CD4-positive, alpha-beta T cell treated with Interleukin-6 at 100 ng/mL for 8 hours (primary cell): Measurements from ENCODE around the gene TRPM4.
A peak's percentile ranks its signal among the peaks of the same experiment; 100 is the strongest.
"Not testable (repeated sequence)": the region's sequence is repeated elsewhere in the genome, so short reads cannot be mapped to it uniquely, and the experiment has no call there.

Experiments used
- DNase-seq: peaks from one replicate; pipeline ENCODE4 v3.0.0-alpha.2; 2020; ENCODE audit warnings: mixed read lengths, low spot score

TRPM4 gene

DNA sequence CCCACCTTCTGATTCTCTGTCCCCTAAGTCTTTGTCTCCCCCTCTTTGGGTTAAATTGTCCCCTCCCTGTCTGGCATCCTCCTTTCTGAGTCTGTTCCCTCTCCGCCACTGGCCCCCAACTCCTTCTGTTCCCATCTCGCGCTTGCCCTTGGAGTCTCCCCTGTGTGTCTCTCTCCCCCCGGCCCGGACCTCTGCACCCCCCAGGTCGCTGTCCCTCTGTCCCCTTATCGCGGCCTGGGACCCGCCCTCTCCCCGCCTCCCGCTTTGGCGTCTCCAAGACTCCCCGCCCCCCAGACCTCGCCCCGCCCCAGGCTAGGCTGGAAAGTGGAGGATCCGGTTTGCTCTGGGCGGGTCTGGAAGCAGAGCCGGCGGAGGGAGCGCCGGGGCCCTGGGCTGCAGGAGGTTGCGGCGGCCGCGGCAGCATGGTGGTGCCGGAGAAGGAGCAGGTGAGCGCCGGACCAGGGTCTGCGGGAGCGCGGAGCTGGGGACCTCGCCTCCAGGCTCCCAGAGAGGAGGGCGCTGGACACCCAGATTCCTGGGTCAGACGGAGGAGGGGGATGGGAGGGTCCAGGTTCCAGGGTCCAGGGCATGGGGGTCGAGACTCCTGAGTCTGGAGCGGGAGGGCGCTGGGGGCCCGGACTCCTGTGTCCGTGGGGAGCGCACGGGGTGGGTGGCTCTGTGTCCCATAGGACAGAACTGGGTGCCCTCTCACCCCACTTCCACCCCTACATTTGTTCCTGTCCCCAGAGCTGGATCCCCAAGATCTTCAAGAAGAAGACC lies at the start of gene TRPM4:
TSS of gene TRPM4 (plus strand) at position 348 of the 780 bp plus-strand sequence. CDS start at position 423, 75 bp downstream.
- peak; percentile 16 for DNase-seq

DNA sequence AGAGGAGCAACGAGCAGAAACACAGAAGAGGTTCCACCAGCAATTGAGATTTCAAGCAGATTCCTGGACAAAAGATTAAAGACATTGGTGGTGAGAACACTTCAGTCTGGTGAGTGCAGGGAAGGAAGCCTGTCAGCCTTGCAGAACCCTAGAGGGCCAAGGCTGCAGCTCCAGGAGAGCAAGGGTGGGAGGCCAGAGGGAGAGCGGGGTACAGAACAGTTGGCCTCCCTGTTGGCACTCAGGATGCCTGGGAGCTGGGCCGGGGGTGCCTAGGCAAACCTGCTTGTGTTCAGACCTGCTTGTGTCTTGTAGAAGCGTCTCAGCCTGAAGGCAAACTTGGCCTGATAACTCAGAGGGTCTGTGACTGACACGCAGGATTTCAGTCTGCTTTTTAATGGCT lies 48.5 kb upstream of the TRPM4 start:
- no peak for DNase-seq

DNA sequence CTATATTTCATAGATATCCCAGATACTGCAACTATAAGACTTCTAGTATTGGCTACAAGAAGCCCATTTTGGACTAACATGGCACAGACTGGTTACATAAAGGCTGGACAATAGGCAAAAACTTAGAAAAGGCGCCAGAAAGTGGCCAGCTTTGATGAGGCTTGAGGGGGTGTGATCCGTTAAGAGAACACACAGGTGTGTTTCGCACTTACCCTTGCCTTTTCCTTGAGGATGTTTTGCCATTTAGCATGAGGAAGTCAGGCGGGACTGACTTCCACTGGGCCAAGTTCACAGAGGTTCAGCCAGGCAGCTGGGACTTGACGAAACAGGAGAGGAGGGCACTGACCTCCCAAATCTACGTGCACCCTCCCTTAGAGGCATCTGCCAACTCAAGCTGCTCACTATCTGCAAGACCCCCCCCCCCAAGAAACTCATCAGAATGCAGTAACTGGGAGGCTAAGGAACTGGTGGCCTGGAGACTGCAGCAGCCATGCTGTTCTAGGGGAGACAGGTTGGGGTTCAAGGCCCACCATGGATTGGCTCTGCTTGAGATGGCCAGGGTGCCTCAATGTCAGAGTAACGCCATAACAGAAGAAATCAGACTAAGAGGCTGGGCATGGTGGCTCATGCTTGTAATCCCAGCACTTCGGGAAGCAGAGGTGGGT lies 47.9 kb upstream of the TRPM4 start:
- no peak for DNase-seq

DNA sequence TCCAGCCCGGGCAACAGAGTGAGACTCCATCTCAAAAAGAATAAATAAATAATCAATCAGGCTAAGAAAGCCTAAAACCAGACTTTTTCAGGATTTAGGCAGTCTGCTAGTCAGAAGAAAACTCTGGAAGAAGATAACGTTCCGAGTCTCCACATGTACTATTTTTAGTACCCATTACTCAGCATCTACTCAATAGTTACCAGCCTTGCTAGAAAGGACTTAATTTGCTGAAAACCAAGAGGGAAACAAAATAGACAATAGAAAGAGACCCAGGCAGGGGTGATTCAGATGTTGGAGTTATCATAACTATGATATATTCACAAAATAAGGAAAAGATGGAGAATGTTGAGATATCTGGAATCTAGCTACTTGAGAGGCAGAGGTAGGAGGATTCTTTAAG lies 47.0 kb upstream of the TRPM4 start:
- no peak for DNase-seq

DNA sequence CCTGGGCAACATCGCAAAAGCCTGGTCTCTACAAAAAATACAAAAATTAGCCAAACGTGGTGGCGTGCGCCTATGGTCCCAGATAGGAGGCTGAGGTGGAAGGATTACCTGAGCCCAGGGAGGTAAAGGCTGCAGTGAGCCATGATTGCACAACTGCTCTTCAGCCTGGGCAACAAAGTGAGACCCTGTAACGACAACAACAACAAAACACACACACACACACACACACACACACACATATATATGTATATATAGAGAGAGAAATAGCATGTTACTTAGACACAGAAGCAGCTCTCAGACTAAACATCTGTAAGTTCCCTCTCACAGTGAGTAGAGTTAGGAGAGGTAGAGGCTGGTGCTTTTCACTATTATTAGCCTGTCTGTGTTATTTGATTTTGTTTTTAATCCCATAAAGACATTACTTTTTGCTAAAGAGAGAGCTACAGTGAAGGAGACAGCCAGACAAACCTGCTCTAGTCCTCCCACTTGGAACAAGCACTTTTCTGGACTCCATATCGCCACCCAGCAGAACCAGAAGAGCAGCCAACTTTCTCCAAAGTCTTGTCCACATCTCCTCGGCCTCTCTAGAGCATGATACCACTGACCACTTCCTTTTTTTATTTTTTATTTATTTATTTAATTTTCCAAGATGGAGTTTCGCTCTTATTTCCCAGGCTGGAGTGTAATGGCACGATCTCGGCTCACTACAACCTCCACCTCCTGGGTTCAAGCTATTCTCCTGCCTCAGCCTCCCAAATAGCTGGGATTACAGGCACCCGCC lies 46.2 kb upstream of the TRPM4 start:
- DNase-seq: no peak

DNA sequence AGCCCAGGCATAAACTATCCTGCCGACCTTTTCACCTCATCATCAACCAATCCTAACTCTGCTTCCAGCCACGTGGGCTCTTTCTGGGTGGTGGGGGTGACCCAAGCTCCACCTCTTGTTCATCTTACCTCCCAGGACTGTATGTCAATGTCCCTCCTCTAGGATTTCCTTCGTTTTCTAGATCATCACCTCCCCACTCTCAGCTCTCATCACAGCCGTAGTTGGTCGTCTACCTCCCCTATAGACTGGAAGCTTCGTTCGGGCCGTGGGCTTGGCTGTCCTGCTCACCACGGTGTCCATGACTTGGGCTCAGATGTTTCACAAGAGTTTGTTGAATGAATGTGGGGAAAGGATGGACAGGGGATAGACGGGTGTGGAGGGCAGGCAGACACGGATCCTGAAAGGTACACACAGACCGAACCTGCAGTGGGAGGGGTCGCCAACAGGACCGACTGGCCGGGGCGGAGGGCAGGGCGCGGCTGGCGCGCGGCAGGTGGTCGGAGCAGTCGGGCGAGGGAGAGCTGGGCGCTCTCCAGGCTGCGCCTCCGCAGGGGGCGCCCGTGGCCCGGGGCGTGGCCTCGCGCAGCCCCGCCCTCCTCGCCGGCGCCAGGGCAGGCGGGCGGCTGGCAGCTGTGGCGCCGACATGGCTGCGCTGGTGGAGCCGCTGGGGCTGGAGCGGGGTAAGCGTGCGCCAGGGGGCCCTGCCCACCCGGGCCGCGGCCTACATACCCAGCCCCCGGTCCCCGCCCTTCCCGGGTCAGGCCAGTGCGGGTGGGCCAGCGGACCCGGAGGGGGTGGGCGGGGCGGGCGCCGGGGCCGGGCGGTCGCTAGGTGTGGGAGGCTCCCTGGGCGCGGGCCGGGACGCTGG lies 43.6 kb upstream of the TRPM4 start, which contains the start of gene LIN7B:
TSS of gene LIN7B (plus strand) at position 609 of the 868 bp plus-strand sequence. CDS start at position 644, 35 bp downstream.
- peak; percentile 64 for DNase-seq

DNA sequence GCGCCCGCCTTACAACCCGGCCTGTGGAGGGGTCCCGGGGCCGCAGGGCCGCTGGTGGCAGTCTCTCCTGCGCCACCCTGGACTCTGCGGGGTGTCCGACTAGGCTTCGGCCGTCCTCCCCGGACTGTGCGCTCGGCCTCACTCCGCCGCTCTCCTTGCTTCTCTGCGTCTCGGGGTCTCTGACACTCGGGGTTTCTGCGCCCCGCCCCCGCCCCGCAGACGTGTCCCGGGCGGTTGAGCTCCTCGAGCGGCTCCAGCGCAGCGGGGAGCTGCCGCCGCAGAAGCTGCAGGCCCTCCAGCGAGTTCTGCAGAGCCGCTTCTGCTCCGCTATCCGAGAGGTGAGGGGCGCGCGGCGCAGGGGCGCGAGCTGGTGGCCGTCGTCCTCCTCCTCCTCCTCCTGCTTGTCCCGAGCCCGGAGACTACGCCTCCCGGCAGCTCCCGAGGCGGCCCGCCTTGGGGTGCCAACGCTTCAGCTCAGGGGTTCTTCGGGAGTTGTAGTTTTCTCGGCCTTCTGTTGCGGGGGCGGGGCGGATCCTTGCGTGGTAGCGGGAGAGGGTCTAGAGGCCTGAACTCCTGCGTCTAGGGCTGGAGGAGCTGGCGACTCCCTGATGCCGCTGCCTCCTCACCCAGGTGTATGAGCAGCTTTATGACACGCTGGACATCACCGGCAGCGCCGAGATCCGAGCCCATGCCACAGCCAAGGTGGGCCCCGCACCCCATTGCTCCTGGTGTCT lies 42.8 kb upstream of the TRPM4 start:
- DNase-seq: peak; percentile 50

DNA sequence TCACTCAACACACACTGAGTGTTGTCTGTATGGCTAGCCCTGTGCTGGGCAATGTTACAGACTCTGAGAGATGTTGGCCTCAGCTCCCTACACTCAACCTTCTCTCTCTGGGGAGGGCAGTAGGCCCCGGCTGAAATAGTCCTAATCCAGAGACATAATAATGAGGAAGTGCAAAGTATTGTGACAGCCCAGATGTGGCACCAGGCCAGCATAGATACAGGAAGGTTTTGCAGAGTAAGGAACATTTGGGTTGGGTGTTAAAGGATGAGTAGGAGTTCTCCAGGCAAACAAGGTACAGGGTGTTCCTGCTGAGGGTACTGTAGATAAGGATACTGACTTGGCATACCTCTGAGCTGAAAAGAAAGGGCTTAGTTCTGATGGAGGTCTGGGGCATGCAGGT lies 41.0 kb upstream of the TRPM4 start:
- no peak for DNase-seq

DNA sequence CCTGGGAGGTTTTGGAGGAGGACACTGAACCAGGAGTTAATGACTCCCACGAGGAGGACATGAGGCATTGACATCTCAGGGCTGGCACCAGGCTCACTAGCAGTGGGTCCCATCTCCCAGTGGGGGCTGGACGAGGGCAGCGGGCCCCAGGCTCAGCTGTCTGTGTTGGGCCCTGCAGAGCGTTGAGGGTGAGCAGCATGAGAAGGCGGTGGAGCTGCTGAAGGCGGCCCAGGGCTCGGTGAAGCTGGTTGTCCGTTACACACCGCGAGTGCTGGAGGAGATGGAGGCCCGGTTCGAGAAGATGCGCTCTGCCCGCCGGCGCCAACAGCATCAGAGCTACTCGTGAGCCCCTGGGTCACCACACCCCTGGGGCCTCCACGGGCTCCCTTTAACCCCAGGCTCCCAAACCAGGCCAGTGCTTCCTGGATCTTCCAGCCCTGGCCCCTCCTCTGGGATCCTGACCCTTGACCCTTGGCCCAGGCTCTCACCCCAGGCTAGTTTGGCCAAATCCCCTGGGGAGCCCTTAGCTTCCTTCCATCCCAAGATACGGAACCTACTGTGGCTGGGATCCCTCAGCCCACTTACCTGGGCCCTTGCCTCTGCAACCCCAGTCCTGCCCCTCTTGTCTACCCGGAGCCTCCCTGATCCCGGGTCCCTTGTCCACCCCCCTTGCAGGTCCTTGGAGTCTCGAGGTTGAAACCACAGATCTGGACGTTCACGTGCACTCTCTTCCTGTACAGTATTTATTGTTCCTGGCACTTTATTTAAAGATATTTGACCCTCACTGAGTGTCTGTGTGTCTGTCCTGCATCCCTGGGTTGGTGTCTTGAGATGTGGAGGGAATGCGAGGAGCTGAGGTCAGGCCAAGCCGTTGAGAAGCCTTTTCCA lies 39.7 kb upstream of the TRPM4 start:
- no peak for DNase-seq

DNA sequence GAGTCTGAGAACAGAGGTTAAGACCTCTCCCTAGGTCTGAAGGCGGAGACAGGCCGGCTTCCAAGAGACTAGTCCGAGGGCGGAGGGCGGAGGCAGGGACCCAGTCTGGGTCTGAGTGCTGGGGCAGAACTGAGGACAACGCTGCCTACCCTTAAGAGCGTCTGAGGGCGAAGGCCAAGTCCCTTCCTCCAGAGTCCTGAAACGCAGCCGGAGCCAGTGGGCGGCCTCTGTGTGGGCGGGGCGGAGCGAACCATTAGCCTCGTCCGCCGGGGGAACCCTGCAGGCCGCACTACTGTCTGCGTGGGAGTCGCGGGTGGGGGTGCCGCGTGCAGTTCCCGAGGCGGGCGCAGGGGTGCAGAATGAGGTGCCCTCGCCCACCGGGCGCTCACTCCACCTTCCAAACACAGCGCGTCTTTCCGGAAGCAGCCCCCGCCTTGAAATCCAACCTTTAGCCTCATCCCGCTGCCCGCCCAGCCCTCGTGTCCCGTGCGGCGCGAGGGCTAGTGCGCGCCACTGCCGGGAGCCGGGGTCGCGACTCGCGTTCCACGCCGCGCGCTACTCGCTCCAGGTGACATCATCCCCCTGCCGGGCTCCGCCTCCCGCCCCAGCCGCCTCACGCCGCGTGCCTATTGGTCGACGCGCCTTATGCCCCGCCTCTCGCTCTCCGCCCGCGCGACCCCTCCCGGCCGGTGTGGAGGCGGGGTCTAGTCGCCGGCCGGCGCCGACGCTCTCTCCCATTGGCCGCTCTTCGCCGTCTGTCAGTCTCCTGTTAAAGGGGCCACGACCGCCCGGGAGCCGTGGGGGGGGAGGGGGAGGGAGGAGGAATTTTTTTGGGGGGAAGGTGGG lies 38.8 kb upstream of the TRPM4 start, which contains the start of gene C19orf73:
TSS of gene C19orf73 (minus strand) at position 579 of the 846 bp plus-strand sequence. CDS start at position 458, 121 bp downstream.
- peak; percentile 95 for DNase-seq

DNA sequence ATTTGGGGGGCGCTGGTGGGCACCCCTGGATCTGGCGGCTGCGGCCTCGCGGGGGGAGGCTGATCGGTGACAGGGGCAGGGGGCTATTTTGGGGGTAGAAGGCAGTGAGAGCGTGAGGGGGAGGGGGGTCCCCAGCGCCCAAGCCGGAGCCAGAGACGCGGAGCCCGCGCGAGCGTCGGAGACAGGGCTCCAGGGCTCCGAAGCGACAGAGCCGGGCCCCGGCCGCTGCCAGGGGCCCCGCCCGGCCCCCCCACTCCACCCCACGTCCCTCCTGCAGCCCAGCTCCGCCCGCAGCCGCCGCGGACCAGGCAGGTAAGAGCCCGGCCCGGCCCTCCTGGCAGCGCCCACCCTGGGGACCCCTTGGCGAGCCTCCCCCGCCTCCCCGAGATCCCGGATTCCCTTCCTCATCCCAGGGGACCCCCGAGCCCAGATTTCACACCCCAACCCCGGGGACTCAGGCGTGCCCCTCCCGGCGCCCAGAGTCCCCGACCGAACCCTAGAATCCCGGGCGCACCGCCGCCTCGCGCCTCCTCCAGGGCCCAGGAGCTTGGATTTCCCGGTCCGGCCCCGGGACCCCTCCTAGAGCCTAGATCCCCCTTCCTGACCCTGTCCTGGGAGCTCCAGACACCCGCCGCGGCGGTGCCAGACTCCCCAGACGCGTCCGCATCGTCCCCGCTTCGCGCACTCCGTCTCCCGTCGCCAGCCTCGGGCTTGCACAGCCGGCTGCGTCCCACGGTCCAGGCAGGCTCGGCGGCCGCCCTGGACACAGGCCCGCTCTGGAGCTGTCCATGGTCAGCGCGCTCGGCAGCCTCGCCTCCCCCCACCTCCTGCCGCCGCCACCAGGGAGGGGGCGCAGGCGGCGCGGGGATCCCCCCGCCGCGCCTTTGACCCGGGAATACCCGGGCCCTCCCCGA lies 37.9 kb upstream of the TRPM4 start, which contains the start of gene PPFIA3:
TSS of gene PPFIA3 (plus strand) at position 134 of the 914 bp plus-strand sequence. CDS start 8,330 bp downstream, outside the sequence.
- no peak for DNase-seq

DNA sequence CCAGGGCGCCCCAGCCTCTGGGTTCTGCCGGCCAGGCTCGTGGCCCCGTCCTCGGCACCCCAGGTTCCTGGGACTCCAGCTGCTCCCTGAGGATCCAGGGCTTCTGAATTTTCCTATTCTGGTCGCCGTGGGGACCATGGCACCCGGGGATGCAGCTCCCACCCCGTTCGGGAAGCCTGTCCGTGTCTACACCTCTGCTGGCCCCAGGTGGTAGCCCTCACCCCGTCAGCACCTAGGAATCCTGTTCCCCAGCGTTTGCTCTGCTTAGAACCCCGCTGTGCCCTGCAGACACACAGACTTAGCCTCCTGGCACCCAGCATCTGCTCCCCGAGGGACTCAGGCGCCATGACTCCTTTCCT lies 37.3 kb upstream of the TRPM4 start:
- DNase-seq: no peak

DNA sequence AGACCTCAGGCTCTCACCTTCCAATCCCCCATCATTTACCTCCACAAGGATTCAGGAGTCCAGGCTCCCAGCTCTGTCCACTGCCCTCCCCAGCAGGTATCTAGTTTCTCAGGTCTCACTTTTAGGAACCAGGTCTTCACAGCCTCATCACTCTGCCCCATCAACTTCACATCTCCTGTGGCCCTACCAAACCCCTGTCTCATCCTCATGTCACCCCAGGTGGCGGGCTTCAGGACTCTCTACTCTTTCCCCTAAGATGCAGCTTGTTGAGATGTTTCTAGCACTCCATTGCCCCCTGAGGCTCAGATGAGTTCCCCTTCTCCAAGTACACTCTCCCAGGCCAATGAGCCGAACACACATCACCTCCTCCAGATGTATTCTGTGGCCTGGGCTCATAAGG lies 36.7 kb upstream of the TRPM4 start:
- no peak for DNase-seq

DNA sequence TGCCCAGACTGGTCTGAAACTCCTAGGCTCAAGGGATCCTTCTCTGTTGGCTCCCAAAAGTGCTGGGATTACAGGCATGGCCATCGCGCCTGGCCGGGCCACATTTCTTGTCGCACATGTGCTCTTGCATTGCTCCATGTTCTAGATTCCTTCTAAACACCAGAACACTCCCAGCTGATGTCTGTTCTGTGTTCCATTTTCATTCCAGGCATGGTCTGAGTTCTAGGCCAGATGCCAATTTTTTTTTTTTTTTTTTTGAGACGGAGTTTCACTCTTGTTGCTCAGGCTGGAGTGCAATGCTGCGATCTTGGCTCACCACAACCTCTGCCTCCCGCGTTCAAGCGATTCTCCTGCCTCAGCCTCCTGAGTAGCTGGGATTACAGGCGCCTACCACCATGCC lies 35.8 kb upstream of the TRPM4 start:
- DNase-seq: not testable (repeated sequence)

DNA sequence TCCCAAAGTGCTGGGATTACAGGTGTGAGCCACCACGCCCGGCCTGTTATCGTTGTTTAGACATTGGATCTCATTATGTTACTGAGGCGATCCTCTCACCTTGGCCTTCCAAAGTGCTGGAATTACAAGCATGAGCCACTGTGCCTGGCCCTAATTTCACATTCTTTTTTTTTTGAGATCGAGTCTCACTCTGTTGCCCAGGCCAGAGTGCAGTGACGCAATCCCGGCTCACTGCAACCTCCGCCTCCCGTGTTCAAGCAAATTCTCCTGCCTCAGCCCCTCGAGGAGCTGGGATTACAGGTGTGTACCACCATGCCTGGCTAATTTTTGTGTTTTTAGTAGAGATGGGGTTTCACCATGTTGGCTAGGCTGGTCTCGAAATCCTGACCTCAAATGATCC lies 34.3 kb upstream of the TRPM4 start:
- DNase-seq: not testable (repeated sequence)

DNA sequence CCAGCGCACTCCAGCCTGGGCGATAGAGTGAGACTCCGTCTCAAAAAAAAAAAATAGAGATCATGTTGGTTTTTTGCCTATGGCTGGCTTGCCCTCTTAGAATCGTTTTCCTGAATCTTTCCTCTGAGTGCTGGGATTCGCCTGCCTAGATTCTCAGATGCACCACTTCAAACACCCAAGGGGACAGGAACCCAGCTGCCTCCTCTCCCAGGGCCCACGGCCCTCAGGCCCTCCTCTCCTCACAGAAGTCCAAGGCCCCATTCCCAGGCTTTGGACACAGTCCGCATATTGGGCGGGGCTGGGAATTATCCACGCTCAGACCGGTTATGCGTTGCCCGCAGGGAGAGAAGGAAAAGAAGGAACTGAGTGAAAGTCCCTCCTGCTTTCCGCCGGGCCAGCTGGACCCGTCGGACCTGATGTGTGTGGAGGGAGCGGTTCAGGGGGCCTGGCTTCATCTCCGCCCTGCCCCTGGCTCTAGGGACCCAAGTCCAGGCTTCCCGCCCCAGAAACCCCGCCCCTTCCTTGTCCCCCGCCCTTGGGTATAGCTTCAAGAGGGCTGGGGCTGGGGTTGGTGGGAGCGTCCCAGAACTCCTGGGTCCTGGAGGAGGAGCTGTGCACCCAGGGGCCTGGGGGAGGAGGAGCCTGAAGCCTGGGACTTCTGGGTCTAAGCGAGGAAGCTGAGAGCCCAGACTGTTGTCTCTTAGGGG lies 32.4 kb upstream of the TRPM4 start:
- no peak for DNase-seq

DNA sequence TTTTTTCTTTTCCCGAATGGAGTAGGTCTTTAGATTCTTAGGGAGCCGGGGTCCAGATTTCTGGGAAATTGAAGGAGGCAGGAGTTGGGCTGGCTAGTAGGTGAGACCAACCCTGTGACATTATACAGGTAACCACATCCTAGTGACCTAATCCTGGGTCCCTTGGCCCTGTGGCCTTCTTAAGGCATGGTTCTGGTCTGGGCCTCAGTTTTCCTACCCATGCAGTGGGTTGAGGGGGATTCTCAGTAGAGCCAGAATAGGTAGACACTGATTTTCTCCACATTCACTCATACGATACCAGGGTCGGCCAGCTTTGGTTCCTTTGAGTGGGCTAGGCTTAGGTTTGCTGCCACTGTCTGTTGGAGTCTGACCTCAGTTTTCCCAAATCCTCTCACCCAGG lies 31.0 kb upstream of the TRPM4 start:
- no peak for DNase-seq
